Kidney (tissue), 14 donors: ENCODE measurements around the gene VSTM1. TPM values are rescaled to one million over a fixed set of nuclear protein-coding genes. Genes with fewer than 3 reads are reported as not detected.
A peak's percentile ranks its signal among the peaks of the same experiment; 100 is the strongest.

Source experiments
- DNase-seq, 5 donors: peaks; one replicate each; pipeline ENCODE4 v3.0.0-alpha.2; 2013 to 2020
- FAIRE-seq: peaks from 2 replicates; lab custom pipeline; 2012; peaks lifted over from hg19 to GRCh38; lab: Jason Lieb, UNC
- H3K27ac ChIP-seq, 2 donors: one replicate each; pipeline ENCODE4 v1.7.0; 2013; ENCODE audit warnings: low read depth in 2 of 2, low read length in 2 of 2, inconsistent platforms in 1 of 2
- H3K27me3 ChIP-seq: one replicate; pipeline ENCODE4 v1.7.1; 2013; ENCODE audit warnings: low read length, inconsistent platforms; ENCODE audit not compliant: control insufficient read depth, insufficient read depth
- H3K36me3 ChIP-seq, 3 donors: one replicate each; pipeline versions ENCODE4 v1.7.0 to v1.7.1; 2013; ENCODE audit warnings: low read length in 3 of 3, control low read depth in 1 of 3, inconsistent platforms in 1 of 3; ENCODE audit not compliant: insufficient read depth in 3 of 3, control insufficient read depth in 2 of 3
- H3K4me1 ChIP-seq, 3 donors: one replicate each; pipeline versions ENCODE4 v1.7.0 to v1.7.1; 2013; ENCODE audit warnings: low read length in 3 of 3, inconsistent platforms in 1 of 3, low read depth in 1 of 3; ENCODE audit not compliant: control insufficient read depth in 2 of 3, insufficient read depth in 2 of 3
- H3K4me3 ChIP-seq, 3 donors: one replicate each; pipeline versions ENCODE4 v1.7.0 to v1.8.1; 2013; ENCODE audit warnings: low read length in 3 of 3, control low read depth in 1 of 3, inconsistent platforms in 1 of 3
- H3K9ac ChIP-seq, 3 donors: one replicate each; pipeline versions ENCODE4 v1.7.0 to v1.7.1; 2013; ENCODE audit warnings: low read length in 3 of 3, control low read depth in 1 of 3, inconsistent platforms in 1 of 3
- H3K9me3 ChIP-seq, 3 donors: one replicate each; pipeline versions ENCODE4 v1.7.0 to v1.7.1; 2013; ENCODE audit warnings: low read length in 3 of 3, control low read depth in 1 of 3, inconsistent platforms in 1 of 3; ENCODE audit not compliant: control insufficient read depth in 2 of 3, insufficient read depth in 1 of 3
- intact Hi-C: fragments of 100-400 bp; cut with DNase I; formaldehyde crosslinking; loops from one replicate; pipeline ENCODE4 v1.11.1; 2022
- polyA plus RNA-seq: library from polyadenylated mRNA; stranded (reverse); fragments of 350-450 nt; fragmentation: Illumina TruSeq; extraction: RNeasy Lipid Tissue Mini Kit (QIAGEN cat#74804); gene quantifications from one replicate; pipeline ENCODE4 v1.2.3, GENCODE V29; 2014; ENCODE audit warnings: low read depth, low replicate concordance; ENCODE audit not compliant: insufficient read depth
- total RNA-seq: library from RNA; stranded (reverse); fragmentation: NEBNext Ultra II Directional; extraction: Animal tissue kit (Norgen Biotek cat#: 25700); gene quantifications from one replicate; pipeline ENCODE4 v1.2.1, GENCODE V29; 2021
- TF ChIP-seq, protein P1 (sequence below): IDR thresholded peaks from 3 replicates; pipeline ENCODE4 v1.5.1; 2012; ENCODE audit warnings: mild to moderate bottlenecking, moderate library complexity, borderline replicate concordance; ENCODE audit not compliant: insufficient read depth; ENCODE audit errors: extremely low read depth
- donor health status: control.
- donor health status: control.
- donor health status: control.
- donor health status: control.
- donor health status: control.
- donor health status: DM: yes; HTN: yes; CAD: no.
- donor health status: Normal renal cell carcinoma (clear cell type).

Gene VSTM1
- total and polyA plus RNA-seq, 2 donors from 2014 or later: 0.35 to 1.0 TPM

DNA sequence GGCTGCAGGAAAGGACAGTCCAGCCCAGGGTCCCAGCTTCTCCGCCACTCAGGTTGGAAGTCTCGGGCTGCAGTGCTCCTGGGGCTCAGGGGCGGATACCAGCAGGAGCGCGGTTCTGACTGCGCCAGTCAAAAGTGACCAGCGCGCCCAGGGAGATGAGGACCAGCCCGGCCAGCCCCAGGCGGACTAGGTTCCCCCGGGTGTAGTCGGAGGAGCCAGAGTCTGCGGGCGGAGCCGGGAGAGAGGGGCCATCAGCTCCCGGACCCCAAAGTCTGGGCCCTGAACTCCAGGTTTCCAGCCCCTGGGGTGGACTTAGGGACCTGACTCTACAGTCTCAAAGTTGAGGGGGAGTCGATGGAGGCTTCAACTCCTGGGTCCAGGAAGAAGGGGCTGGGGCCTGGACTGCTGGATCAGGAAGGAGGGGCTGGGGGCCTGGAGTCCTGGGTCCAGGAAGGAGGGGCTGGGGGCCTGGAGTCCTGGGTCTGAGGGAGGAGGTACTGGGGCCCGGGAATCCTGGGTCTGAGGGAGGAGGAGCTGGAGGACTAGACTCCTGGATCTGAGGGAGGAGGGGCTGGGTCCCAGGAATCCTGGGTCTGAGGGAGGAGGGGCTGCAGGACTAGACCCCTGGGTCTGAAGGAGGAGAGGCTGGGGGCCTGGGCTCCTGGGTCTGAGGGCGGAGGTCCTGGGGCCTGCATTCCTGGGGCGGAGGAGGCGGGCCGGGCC is 31.6 kb upstream of the VSTM1 start:
- H3K4me3 ChIP-seq: no peak overlapping the region
- H3K9me3 ChIP-seq: no peaks in the 10 kb centered on the region
- DNase-seq (peak in 1 of 5 donors; percentile 66), FAIRE-seq (no peak)
- H3K27me3 ChIP-seq: no peaks in the 10 kb centered on the region
- TF ChIP-seq, protein P1, sequence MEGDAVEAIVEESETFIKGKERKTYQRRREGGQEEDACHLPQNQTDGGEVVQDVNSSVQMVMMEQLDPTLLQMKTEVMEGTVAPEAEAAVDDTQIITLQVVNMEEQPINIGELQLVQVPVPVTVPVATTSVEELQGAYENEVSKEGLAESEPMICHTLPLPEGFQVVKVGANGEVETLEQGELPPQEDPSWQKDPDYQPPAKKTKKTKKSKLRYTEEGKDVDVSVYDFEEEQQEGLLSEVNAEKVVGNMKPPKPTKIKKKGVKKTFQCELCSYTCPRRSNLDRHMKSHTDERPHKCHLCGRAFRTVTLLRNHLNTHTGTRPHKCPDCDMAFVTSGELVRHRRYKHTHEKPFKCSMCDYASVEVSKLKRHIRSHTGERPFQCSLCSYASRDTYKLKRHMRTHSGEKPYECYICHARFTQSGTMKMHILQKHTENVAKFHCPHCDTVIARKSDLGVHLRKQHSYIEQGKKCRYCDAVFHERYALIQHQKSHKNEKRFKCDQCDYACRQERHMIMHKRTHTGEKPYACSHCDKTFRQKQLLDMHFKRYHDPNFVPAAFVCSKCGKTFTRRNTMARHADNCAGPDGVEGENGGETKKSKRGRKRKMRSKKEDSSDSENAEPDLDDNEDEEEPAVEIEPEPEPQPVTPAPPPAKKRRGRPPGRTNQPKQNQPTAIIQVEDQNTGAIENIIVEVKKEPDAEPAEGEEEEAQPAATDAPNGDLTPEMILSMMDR: no peak
- no peaks in the 10 kb centered on the region for H3K36me3 ChIP-seq
- no peak overlapping the region for H3K27ac ChIP-seq
- no peak overlapping the region for H3K9ac ChIP-seq
- no peaks in the 10 kb centered on the region for H3K4me1 ChIP-seq
- intact Hi-C loops: no loop called here

DNA sequence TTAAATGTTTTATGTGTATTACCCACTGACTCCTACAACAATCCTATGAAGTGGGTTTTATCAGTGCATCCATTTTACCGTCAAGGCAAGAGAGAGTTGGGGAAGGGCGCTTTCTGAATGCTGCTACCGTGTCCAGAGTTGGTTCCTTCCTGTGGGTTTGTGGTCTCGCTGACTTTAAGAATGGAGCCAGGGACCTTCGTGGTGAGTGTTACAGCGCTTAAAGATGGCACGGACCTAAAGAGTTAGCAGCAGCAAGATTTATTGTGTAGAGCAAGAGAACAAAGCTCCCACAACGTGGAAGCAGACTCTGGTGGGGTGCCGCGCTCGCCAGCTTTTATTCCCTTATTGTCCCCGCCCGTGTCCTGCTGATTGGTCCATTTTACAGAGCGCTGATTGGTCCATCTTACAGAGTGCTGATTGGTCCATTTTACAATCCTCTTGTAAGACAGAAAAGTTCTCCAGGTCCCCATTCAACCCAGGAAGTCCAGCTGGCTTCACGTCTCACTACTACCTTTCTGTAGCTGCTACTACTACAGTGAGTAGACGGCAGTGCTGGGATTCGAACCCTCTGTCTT is 30.8 kb upstream of the VSTM1 start:
- Histone ChIP-seq H3K4me3 (no peak overlapping the region), H3K9ac (no peak overlapping the region), H3K9me3 (no peaks in the 10 kb centered on the region), H3K4me1 (no peaks in the 10 kb centered on the region), H3K27me3 (no peaks in the 10 kb centered on the region), H3K27ac (no peak overlapping the region), H3K36me3 (no peaks in the 10 kb centered on the region)
- intact Hi-C loops: no loop called here
- TF ChIP-seq, protein P1: no peak
- FAIRE-seq (no peak), DNase-seq (peak in 1 of 5 donors; percentile 12)

DNA sequence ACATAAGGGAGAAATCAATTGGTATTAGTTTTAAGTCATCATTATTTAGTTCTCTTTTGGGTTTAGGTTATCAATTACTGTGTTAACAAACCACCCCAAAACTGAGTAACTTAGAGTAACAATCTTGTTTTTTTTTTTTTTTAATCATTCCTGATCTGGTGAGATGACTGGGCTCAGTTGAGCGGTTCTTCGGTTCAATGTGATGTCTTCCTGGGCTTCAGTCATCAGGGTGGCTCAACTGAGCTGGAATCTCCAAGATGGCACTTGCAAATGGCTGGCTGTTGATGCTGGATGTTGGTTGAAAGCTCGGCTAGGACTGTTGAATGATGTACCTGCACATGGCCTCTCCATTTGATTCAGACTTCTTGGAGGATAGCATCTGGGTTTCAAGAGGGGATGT is 20.7 kb upstream of the VSTM1 start:
- DNase-seq: no peak
- Histone ChIP-seq H3K4me3 (no peak overlapping the region), H3K27ac (no peak overlapping the region), H3K36me3 (no peaks in the 10 kb centered on the region), H3K4me1 (no peaks in the 10 kb centered on the region), H3K27me3 (no peaks in the 10 kb centered on the region), H3K9me3 (peaks cover 0 to 7% (median 7%) of the 10 kb centered on the region in 3 donors), H3K9ac (no peak overlapping the region)
- intact Hi-C loops: no loop called here
- TF ChIP-seq, protein P1: no peak
- FAIRE-seq: no peak
